Omental fat pad (tissue), 4 donors: ENCODE data around the gene ESYT3. TPM values are rescaled to one million over a fixed set of nuclear protein-coding genes. Genes with fewer than 3 reads are reported as not detected.

Source experiments
- ATAC-seq: fragments of 150-250 bp; one replicate; pipeline ENCODE4 v1.9.1; 2016; ENCODE audit warnings: mild to moderate bottlenecking, moderate library complexity; ENCODE audit not compliant: low FRiP score
- DNase-seq: peaks from one replicate; pipeline ENCODE4 v3.0.0-alpha.2; 2019; ENCODE audit warnings: low spot score
- CTCF ChIP-seq, 3 donors: fragments of 450-650 bp; IDR thresholded peaks; one replicate each; pipeline ENCODE4 v1.5.1; 2016 to 2017; ENCODE audit warnings: antibody characterized with exemption in 3 of 3, mild to moderate bottlenecking in 3 of 3, moderate library complexity in 2 of 3
- total RNA-seq, 4 donors: library from RNA; depleted of rRNA; stranded (reverse); fragments of >200 nt; gene quantifications; one replicate each; pipeline ENCODE4 v1.1.0, GENCODE V29; 2016

ESYT3 gene
- total RNA-seq, 4 donors from 2014 or later: 0.75 to 2.3 (median 1.5) TPM; not detected in 1

DNA sequence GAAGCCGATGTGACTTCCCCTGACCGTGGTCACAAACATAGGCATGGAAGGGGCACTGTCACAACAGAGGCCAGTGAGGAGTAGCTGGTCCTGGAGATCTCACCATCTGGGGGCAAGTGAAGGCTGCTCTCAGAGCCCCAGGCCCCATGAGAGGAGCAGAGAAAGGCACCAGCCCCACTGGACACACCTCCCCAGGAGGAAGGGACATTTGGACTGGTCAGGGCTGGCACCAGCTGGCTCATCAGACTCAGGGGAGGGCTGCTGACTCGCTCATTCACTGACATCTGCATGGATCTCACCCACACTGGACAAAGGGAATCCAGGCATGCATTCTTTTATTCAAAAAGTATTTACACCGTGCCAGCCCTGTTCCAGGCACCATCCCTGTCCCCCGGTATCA is 26.8 kb downstream of the ESYT3 start:
- no peak for DNase-seq
- no peak for TF ChIP-seq CTCF (IDR thresholded peaks at IDR 0.05)
- ATAC-seq: no peak

DNA sequence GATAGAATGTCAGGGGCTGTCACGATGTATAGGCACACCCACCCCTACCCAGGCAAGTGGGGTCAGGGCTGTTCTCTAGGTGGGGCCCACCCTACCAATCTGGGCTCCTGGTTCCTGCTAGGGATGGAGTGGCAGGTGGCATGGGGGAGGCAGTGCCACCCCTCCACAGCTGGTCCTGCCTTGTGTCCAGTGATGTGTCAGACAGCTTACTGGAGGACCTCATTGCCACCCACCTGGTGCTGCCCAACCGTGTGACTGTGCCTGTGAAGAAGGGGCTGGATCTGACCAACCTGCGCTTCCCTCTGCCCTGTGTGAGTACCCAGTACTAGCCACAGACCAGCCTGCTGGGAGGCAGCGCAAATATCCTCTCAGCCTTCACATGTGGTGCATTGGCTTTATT is 27.5 kb downstream of the ESYT3 start:
- ATAC-seq (no peak), DNase-seq (no peak)
- TF ChIP-seq CTCF (IDR thresholded peaks at IDR 0.05): no peak

DNA sequence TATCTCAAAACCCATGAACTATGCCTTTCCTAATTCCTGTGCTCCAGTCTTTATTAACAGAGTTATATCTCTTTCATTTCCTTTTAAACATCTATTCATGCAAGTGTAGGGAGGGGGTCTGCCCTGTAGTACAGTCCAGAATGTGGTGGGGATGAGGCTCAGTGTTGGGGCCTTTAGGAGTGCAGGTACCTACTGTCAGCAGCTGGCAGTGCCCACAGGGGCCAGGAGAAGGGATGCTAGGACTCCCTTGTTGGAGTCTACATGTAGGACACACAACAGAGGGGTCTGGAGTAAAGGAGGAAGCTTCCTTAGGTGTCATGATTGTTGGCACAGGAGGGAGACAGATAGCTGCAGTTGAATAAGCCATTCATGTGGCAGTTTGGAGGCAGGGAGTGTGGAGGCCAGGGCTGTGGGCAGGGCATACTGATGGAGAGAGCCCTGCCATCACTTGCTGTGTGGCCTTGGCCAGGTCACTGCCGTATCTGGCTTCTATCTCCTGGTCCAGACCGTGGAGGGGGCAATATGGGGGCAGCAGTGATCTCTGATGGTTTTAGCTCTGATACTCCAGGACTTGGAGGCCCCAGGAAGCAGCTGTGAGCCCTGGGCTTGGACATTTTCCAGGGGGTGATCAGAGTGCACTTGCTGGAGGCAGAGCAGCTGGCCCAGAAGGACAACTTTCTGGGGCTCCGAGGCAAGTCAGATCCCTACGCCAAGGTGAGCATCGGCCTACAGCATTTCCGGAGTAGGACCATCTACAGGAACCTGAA is 29.5 kb downstream of the ESYT3 start:
- ATAC-seq (no peak), DNase-seq (no peak)
- TF ChIP-seq CTCF (IDR thresholded peaks at IDR 0.05): no peak

GRCh38 chr3:138464491-138464860 is 30.1 kb downstream of the ESYT3 start:
- no peak for TF ChIP-seq CTCF (IDR thresholded peaks at IDR 0.05)
- no peak for DNase-seq
- no peak for ATAC-seq

GRCh38 chr3:138465451-138465850 is 31.0 kb downstream of the ESYT3 start:
- TF ChIP-seq CTCF (IDR thresholded peaks at IDR 0.05): no peak
- no peak for DNase-seq
- ATAC-seq: no peak

DNA sequence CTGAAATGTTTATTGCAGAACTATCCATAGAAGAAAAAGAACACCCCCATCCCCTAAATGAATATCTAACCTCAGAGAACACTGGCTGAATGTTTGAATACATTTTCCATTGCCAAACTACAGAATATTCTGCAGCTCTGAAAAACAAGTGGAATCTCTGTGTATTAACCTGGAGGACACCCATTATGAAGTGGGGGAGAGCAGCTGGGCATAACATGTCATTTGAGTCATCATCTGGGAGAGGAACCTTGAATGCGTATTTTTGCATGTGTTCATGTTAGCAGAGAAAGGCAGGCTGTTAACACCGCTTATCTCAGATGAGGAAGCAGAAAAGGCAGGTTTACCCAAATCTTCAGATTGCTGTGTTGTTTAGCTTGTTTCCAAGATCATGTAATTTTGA is 31.5 kb downstream of the ESYT3 start:
- no peak for TF ChIP-seq CTCF (IDR thresholded peaks at IDR 0.05)
- no peak for ATAC-seq
- DNase-seq: no peak

GRCh38 chr3:138467931-138468330 is 33.5 kb downstream of the ESYT3 start:
- DNase-seq (no peak), ATAC-seq (no peak)
- no peak for TF ChIP-seq CTCF (IDR thresholded peaks at IDR 0.05)
